GM12891 (cell line): ENCODE data around the gene SMIM7.

Experiments
- POLR2A ChIP-seq: IDR thresholded peaks from 2 replicates; pipeline ENCODE4 v1.6.1; 2011; ENCODE audit warnings: low read depth, low read length, control low read depth
- POLR2AphosphoS5 ChIP-seq: IDR thresholded peaks from 2 replicates; pipeline ENCODE4 v1.6.1; 2011; ENCODE audit warnings: low read depth, low read length, control low read depth
- TAF1 ChIP-seq: IDR thresholded peaks from 2 replicates; pipeline ENCODE4 v1.6.1; 2011; ENCODE audit warnings: low read depth, low read length, control low read depth

DNA sequence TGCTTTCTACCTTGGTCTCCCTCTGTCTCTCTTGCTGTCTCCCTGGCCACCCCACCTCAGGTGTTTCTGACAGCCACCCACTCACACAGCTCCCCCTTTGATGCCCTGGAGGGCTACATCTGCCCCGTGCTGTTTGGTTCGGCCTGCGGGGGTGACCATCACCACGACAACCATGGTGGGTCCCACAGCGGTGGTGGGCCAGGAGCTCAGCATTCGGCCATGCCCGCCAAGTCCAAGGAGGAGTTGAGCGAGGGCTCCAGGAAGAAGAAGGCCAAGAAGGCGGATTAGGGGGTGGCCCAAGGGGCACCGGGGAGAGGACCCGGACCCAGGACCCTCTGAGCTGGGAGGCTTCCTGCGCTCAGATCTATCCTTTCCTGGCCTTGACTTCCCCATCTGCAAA lies 28.1 kb upstream of the SMIM7 start:
- TF ChIP-seq POLR2A (no peak), POLR2AphosphoS5 (no peak), TAF1 (no peak)
